ENCODE results near the gene PRSS56. TPM values are rescaled to one million over a fixed set of nuclear protein-coding genes. Genes with fewer than 3 reads are reported as not detected.

The PRSS56 gene
- polyA plus RNA-seq, 3 donors, result not detected

GRCh38 chr2:232523682-232524597 lies 3.8 kb downstream of the PRSS56 start:
- peaks cover 0 to 5% of the 10 kb centered on the region in 2 donors for H3K9me3 ChIP-seq (replicated peaks in 1 of 2; ENCODE audit: control insufficient read depth in 1 of 2, insufficient read depth in 1 of 2, low read length in 2 of 2)
- H4K20me1 ChIP-seq (ENCODE audit: insufficient read depth, low read length), result no peaks in the 10 kb centered on the region
- Mint-ChIP-seq H3K27ac (no peak overlapping the region), H3K4me1 (peaks cover 11% of the 10 kb centered on the region), H3K9me3 (peaks cover 0 to 8% (median 0%) of the 10 kb centered on the region in 7 donors), H3K4me3 (peak overlapping the region in 1 of 2 donors; percentile 77), H3K27me3 (ENCODE audit: low read depth in 3 of 3) (peaks cover 33 to 72% (median 54%) of the 10 kb centered on the region in 3 donors), H3K36me3 (peaks cover 0 to 2% of the 10 kb centered on the region in 2 donors)
- WGBS (ENCODE audit: insufficient coverage), result 1% methylated on average over 61 of the region's 75 CpGs
- H3K4me2 ChIP-seq (replicated peaks; ENCODE audit: extremely low read depth, low read length, poor library complexity, severe bottlenecking), result peak overlapping the region; percentile 47
- peak in 1 of 3 donors; percentile 3 for DNase-seq
- intact Hi-C loops (cut with micrococcal nuclease), result no loop called here
- H3K27ac ChIP-seq (ENCODE audit: low read depth in 1 of 2, low read length in 2 of 2), result no peak overlapping the region
- no peak for TF ChIP-seq CTCF (IDR thresholded peaks at IDR 0.05)
- peaks cover 4 to 21% of the 10 kb centered on the region in 2 donors for H3K4me1 ChIP-seq (ENCODE audit: control insufficient read depth in 1 of 2, insufficient read depth in 2 of 2, low read length in 2 of 2)
- peak overlapping the region; percentile 41 for H2AFZ ChIP-seq (ENCODE audit: insufficient read depth, low read depth, low read length, poor library complexity, severe bottlenecking)
- H3K36me3 ChIP-seq (replicated peaks in 1 of 2; ENCODE audit: control insufficient read depth in 1 of 2, insufficient read depth in 2 of 2, low read length in 2 of 2), result no peaks in the 10 kb centered on the region
- no peak overlapping the region for H3K9ac ChIP-seq (ENCODE audit: insufficient read depth, low read length, poor library complexity, severe bottlenecking)
- H3K27me3 ChIP-seq (ENCODE audit: control insufficient read depth in 2 of 2, insufficient read depth in 2 of 2, low read length in 2 of 2), result peaks cover 24 to 56% of the 10 kb centered on the region in 2 donors
- H3K4me3 ChIP-seq (replicated peaks in 1 of 3; ENCODE audit: low read depth in 2 of 3, low read length in 3 of 3), result peak overlapping the region in 1 of 3 experiments; percentile 49
- H3K79me2 ChIP-seq (ENCODE audit: insufficient read depth, low read length), result no peaks in the 10 kb centered on the region

- H3K4me3 ChIP-seq (replicated peaks in 1 of 3; ENCODE audit: low read depth in 2 of 3, low read length in 3 of 3), result no peak overlapping the region
- H2AFZ ChIP-seq (ENCODE audit: insufficient read depth, low read depth, low read length, poor library complexity, severe bottlenecking), result no peak overlapping the region
- peaks cover 0 to 5% of the 10 kb centered on the region in 2 donors for H3K9me3 ChIP-seq (replicated peaks in 1 of 2; ENCODE audit: control insufficient read depth in 1 of 2, insufficient read depth in 1 of 2, low read length in 2 of 2)
- peaks cover 0 to 2% of the 10 kb centered on the region in 2 donors for H3K36me3 Mint-ChIP-seq
- DNase-seq, result no peak
- peaks cover 24 to 56% of the 10 kb centered on the region in 2 donors for H3K27me3 ChIP-seq (ENCODE audit: control insufficient read depth in 2 of 2, insufficient read depth in 2 of 2, low read length in 2 of 2)
- 47% methylated on average over 3 of the region's 6 CpGs for WGBS (ENCODE audit: insufficient coverage)
- no peak overlapping the region for H3K9ac ChIP-seq (ENCODE audit: insufficient read depth, low read length, poor library complexity, severe bottlenecking)
- H3K27ac ChIP-seq (ENCODE audit: low read depth in 1 of 2, low read length in 2 of 2), result no peak overlapping the region
- H3K4me2 ChIP-seq (replicated peaks; ENCODE audit: extremely low read depth, low read length, poor library complexity, severe bottlenecking), result no peak overlapping the region
- H4K20me1 ChIP-seq (ENCODE audit: insufficient read depth, low read length), result no peaks in the 10 kb centered on the region
- peaks cover 12% of the 10 kb centered on the region for H3K4me1 Mint-ChIP-seq
- H3K36me3 ChIP-seq (replicated peaks in 1 of 2; ENCODE audit: control insufficient read depth in 1 of 2, insufficient read depth in 2 of 2, low read length in 2 of 2), result no peaks in the 10 kb centered on the region
- no peak for TF ChIP-seq CTCF (IDR thresholded peaks at IDR 0.05)
- H3K27ac Mint-ChIP-seq, result no peak overlapping the region
- H3K79me2 ChIP-seq (ENCODE audit: insufficient read depth, low read length), result no peaks in the 10 kb centered on the region
- H3K9me3 Mint-ChIP-seq, result peaks cover 0 to 9% (median 0%) of the 10 kb centered on the region in 7 donors
- peaks cover 4 to 21% of the 10 kb centered on the region in 2 donors for H3K4me1 ChIP-seq (ENCODE audit: control insufficient read depth in 1 of 2, insufficient read depth in 2 of 2, low read length in 2 of 2)
- peaks cover 33 to 69% (median 55%) of the 10 kb centered on the region in 3 donors for H3K27me3 Mint-ChIP-seq (ENCODE audit: low read depth in 3 of 3)
- intact Hi-C loops (cut with micrococcal nuclease), result no loop called here
- peak overlapping the region in 1 of 2 donors; percentile 71 for H3K4me3 Mint-ChIP-seq
Measured at GRCh38 chr2:232524771-232525170, 4.6 kb downstream of the PRSS56 start.

Data from CD14-positive monocyte (primary cell).